COR-L47 (cell line): ENCODE data around the gene ABLIM1.
A peak's percentile ranks its signal among the peaks of the same experiment; 100 is the strongest.

Experiments
- DNase-seq: peaks from one replicate; lab custom pipeline; 2025; lab: John Stamatoyannopoulos, UW

Gene ABLIM1

DNA sequence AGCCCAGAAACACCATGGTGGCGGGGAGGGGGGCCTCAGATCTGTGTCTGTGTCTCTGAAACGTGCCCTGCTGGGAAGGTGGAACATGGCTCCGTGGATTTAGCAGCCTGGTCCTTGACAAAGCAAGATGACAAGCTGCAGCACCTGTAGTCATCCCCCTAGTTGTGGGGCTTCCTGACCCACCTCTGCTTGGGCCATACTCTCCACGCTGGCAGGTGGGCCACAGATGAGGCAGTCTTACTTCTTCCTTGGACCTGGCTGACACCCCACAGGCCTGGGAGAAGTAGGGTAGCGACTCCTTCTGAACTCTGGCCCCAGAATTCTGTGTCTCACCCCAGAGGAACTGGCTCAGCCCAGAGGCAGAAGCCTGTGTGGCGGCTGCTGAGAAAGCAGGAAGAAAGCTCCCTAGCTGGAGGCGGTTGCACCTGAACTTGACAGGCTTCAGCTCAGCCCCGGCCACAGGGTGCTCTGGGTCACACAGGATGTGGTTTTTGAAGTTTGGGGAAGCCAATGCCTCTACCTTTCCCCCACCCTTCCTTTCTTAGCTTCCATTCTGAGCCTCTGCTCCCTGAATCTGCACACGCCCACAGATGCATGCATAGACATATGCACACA is 113.9 kb downstream of the ABLIM1 start:
- DNase-seq: no peak

DNA sequence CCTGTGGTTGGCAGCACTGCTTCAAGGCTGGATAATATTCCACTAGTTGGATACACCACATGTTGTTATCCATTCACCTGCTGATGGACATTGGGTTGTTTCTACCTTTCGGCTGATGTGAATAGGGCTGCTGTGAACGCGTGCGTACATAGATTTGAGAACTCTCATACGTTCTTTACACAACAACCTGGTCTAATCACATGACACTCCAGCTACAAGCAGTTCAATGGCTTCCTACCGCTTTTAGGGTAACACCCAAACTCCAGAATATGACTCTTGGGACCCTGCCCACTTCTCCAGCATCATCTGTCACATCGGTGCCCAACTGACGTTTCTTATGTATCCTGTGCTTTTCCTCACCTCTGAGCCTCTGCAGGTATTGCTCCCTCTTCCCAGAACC is 114.6 kb downstream of the ABLIM1 start:
- DNase-seq: no peak

DNA sequence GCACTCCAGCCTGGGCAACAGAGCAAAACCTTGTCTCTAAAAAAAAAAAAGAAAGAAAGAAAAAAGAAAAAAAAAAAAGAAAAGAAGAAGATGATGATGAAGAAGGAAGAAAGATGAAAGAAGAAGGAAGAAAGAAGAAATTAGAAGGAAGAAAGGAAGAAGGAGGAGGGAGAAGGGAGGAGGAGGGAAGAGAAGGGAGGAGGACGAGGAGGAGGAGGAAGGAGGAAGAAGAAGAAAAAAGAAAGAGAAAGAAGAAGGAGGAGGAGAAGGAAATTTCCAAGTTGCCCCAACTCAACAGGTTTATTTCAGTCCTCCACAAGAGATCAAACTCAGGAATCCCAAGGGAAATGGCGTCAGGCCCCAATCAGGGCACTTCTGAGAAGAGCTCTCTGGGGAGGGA is 115.7 kb downstream of the ABLIM1 start:
- no peak for DNase-seq

GRCh38 chr10:114541797-114542160 is 116.3 kb downstream of the ABLIM1 start:
- DNase-seq: no peak

- no peak for DNase-seq
Measured at GRCh38 chr10:114541081-114541796, 116.8 kb downstream of the ABLIM1 start.

- no peak for DNase-seq
Measured at GRCh38 chr10:114540236-114540635, 117.8 kb downstream of the ABLIM1 start.

- no peak for DNase-seq
Measured at GRCh38 chr10:114539623-114540022, 118.5 kb downstream of the ABLIM1 start.

DNA sequence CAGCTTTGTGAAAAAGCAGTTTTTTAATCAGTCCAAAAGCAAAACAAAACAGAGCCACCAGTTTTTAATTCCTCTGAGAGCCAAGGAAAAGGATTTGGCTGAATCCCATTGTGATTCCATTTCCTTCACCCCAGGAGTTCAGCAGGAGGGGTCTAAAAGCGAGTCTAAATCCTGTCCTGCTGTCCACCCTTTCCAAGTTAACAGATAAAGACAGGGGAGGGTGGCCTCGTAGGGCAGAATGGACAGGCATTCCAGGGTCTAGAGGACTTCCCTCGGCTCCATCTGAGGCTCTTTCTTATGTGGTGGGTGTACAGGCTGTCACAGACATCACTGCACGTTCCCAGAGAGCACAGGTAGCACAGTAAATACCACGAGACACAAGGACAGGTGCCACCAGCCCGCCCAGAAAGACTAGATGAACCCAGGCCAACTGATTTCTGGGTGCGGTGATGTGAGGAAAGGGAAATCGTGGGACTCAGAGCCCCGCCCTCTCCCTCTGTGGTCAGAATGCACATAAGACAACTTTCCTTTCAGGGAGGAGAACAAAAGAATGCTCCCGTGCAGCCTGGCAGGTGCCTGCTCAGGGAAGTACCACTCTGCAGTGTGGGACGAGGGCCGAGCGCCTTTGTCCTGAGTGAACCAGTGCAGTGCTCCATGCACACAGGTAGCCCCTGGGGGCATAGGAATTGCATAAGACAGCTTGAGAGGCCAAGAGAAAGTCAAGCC is 119.7 kb downstream of the ABLIM1 start:
- no peak for DNase-seq

- no peak for DNase-seq
Measured at GRCh38 chr10:114537736-114538135, 120.3 kb downstream of the ABLIM1 start.

- DNase-seq: no peak
Measured at GRCh38 chr10:114534571-114534981, 123.5 kb downstream of the ABLIM1 start.

DNA sequence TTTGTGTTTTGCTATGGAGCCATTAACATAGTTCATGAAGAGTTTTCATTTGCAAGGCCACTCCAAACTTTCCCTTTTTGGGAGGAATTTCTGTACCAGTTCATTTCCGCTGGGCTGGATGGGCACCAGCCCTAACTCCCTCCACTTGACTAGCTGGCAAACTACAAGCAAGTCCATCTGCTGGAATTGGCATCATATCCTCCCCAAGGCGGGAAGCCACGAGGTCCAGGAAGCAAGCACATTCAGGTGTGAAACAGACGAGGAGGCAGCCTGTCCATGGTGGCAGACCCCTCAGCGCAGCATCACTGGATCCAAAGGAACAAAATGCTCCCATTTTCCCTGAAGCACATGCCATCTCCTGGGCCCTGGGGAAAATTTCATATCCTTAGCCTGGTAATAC is 125.8 kb downstream of the ABLIM1 start:
- no peak for DNase-seq

- peak; percentile 74 for DNase-seq
Measured at GRCh38 chr10:114526504-114527238, 131.4 kb downstream of the ABLIM1 start.

DNA sequence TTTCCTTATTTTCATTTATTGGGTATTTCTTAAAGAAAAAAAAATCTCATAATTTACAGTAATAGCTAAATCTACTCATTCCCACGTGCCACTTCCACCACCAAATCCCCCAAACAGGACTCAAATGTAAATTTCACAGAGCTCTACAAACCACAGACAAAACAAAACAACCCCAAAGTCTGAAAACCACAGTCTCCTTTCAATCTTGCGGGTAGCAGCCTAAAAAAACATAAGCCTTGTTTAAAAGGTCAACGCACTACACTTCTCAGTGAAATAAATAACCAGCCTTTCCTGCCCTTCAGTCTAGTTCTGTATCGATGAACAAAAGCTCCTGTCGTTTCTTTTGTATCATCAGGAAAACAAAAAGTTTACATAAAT is 132.0 kb downstream of the ABLIM1 start:
- DNase-seq: no peak

DNA sequence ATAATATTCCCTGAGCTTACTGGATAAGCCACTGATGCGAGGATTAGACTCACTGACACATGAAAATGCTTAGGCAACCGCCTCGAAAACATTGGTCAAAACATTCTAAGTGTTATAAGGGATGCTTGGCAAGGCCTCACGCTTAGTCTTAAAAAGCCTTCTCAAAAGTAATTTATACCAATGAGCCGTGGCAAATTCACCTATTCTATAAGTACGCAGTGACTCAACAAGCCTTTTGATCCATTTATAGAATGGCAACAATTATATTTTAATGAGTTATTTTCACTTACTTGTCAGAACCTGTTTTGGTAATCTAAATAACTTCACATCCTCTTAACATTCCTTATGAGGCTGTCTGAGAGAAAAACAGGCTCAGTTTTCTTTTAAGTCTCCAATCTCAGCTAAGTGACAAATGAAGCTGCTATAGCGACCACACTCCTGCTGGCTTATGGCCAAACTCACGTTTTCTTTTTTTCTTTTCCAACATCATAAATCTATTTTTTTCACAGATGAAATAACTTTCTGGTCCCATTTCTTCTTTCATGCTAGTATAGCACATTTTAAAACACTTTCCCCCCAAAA is 132.6 kb downstream of the ABLIM1 start:
- DNase-seq: no peak

GRCh38 chr10:114523876-114524275 is 134.2 kb downstream of the ABLIM1 start:
- DNase-seq: no peak

- DNase-seq: no peak
Measured at GRCh38 chr10:114521255-114521654, 136.8 kb downstream of the ABLIM1 start.

DNA sequence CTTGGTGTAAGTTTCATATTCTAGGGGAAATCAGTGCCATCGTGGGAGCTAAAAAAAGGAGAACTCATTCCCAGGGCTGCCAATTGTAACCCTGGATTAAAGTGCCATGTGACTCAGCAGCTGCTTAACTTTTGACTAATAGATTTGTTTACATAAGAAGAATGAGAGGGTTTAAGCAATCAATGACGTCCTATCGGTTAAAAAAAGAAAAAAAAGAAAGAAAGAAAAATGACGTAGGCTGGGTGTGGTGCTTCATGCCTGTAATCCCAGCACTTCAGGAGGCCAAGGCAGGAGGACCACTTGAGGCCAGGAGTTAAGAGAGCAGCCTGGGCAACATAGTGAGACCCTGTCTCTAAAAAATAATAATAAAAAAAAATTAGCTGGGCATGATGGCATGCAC is 137.6 kb downstream of the ABLIM1 start:
- no peak for DNase-seq

DNA sequence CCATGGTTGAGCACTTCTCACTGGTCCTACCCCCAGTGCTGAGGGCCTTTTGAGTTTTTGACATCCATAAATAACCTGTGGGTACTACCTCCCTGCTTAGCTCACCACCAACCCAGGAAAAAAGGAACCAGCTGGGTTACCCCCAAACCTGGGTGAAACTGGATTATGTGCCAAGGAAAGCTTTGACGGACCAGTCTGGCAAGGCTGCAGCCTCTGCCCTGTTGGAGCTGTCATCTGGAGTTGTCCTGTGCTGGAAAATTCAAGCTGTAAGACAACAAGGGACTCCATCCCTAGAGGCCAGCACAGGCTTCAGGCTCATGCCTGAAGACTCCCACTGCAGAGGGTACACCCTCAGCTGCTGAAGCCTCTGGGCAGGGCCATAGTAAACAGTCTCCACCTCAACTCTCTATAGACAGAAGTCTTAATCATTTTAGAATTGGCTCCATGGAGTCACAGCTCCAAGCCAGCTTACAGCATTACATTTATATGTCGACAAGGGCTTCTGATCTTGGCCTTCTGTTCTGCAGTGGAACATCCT is 138.2 kb downstream of the ABLIM1 start:
- DNase-seq: no peak

- no peak for DNase-seq
Measured at GRCh38 chr10:114519306-114519669, 138.8 kb downstream of the ABLIM1 start.

DNA sequence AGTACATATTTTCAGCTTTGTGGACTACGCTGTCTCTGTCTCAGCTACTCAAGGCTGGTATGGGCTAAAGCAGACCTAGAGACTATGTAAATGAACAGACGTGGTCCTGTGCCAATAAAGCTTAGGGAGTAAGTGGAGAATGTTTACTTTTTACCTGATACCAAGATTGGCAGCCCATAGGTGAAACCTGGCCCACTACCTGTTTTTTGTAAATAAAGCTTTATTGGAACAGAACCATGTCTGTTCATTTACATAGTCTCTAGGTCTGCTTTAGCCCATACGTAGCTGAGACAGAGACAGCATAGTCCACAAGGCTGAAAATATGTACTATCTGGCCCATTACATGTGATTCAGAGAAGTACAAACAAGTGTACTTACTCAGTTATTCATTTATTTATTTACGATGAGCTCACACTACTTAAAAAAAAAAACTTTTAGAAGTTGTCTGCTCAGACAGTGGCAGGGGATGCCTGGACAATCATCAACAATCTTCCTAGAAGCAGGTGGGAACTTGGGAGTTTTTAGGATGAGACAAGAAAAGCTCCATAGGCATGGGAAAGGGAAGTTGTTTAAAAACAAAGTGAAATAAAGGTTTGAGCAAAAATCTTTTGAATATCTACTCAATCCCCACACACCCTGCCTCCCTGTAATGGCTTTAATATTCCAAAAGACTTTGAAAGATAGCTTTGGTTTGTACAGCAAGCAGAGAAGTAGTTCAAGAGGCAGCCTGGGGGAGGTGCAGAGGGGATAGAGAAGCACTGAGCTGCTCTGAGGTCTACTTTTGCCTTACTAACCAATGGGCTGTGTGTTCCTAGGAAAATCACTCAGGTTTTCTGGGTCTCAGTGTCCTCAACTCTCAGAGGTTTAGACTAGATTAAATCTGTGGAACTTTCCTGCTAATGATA is 139.4 kb downstream of the ABLIM1 start:
- DNase-seq: no peak
